PC-3 (cell line): Measurements from ENCODE around the gene PHF2. TPM values are rescaled to one million over a fixed set of nuclear protein-coding genes. Genes with fewer than 3 reads are reported as not detected.

Experiments used
- ATAC-seq: fragments of 200-7000 bp; cut with Tn5 transposase; 2 replicates; pipeline ENCODE4 v1.9.1; 2020; ENCODE audit warnings: mild to moderate bottlenecking, moderate library complexity
- BruUV-seq: library from RNA; stranded (reverse); fragments of 400-500 nt; replicated peaks from 2 replicates; lab custom pipeline; 2021; lab: Mats Ljungman, UMichigan
- CTCF ChIA-PET: fragments of 300-600 bp; sonication (Branson Sonifier 250); formaldehyde crosslinking; loops from one replicate; lab custom pipeline; 2022; ENCODE audit warnings: antibody characterized with exemption; lab: Charles Lee
- POLR2A ChIA-PET: fragments of 300-600 bp; sonication (Branson Sonifier 250); formaldehyde crosslinking; loops from one replicate; lab custom pipeline; 2022; ENCODE audit warnings: antibody characterized with exemption; ENCODE audit not compliant: unreplicated experiment; lab: Charles Lee
- DNase-seq: peaks from one replicate; pipeline ENCODE4 v3.0.0-alpha.2; 2015
- H2AFZ ChIP-seq: fragments of 300-600 bp; sonication (generic); 2 replicates; pipeline ENCODE4 v1.6.0; 2016; ENCODE audit warnings: antibody characterized with exemption, low read length
- H3F3A ChIP-seq: fragments of 300-600 bp; sonication (generic); one replicate; pipeline ENCODE4 v1.6.0; 2017; ENCODE audit warnings: antibody characterized with exemption, low read length, control low read depth, mild to moderate bottlenecking; ENCODE audit not compliant: unreplicated experiment
- H3K27ac ChIP-seq: fragments of 300-600 bp; sonication (generic); 2 replicates; pipeline ENCODE4 v1.5.1; 2016; ENCODE audit warnings: mild to moderate bottlenecking, low read length
- H3K27me3 ChIP-seq: fragments of 300-600 bp; sonication (generic); 2 replicates; pipeline ENCODE4 v1.6.1; 2016; ENCODE audit warnings: low read length, mixed read lengths
- H3K36me3 ChIP-seq: fragments of 300-600 bp; sonication (generic); 2 replicates; pipeline ENCODE4 v1.6.1; 2016; ENCODE audit warnings: low read depth, mixed run types, low read length, mixed read lengths
- H3K4me1 ChIP-seq: fragments of 300-600 bp; sonication (generic); 2 replicates; pipeline ENCODE4 v1.5.1; 2016; ENCODE audit warnings: low read length; ENCODE audit not compliant: insufficient read depth
- H3K4me2 ChIP-seq: fragments of 300-600 bp; sonication (generic); 2 replicates; pipeline ENCODE4 v1.6.0; 2016; ENCODE audit warnings: low read length
- H3K4me3 ChIP-seq: fragments of 300-600 bp; sonication (generic); 2 replicates; pipeline ENCODE4 v1.5.1; 2016; ENCODE audit warnings: mild to moderate bottlenecking, low read length, mixed read lengths
- H3K79me2 ChIP-seq: fragments of 300-600 bp; sonication (generic); 2 replicates; pipeline ENCODE4 v1.6.1; 2017; ENCODE audit warnings: low read length, mixed read lengths
- H3K9ac ChIP-seq: fragments of 300-600 bp; sonication (generic); 2 replicates; pipeline ENCODE4 v1.6.0; 2016; ENCODE audit warnings: mild to moderate bottlenecking, low read length
- H3K9me2 ChIP-seq: fragments of 300-600 bp; sonication (generic); replicated peaks from 2 replicates; pipeline ENCODE4 v1.6.1; 2016; ENCODE audit warnings: mixed run types, low read length, mixed read lengths
- H3K9me3 ChIP-seq: fragments of 300-600 bp; sonication (generic); 2 replicates; pipeline ENCODE4 v1.6.1; 2016; ENCODE audit warnings: low read length, mixed read lengths
- H4K20me1 ChIP-seq: fragments of 300-600 bp; sonication (generic); 2 replicates; pipeline ENCODE4 v1.6.1; 2016; ENCODE audit warnings: low read length, mixed read lengths
- CTCF ChIP-seq: fragments of 300-600 bp; sonication (generic); conservative IDR thresholded peaks from 2 replicates; pipeline ENCODE4 v1.5.1; 2017; ENCODE audit warnings: antibody characterized with exemption, low read depth, mild to moderate bottlenecking, low read length
- EZH2 ChIP-seq: fragments of 300-600 bp; sonication (generic); IDR thresholded peaks from one replicate; pipeline ENCODE4 v1.6.1; 2017; ENCODE audit warnings: antibody characterized with exemption, mild to moderate bottlenecking, low read length; ENCODE audit not compliant: unreplicated experiment
- EZH2phosphoT487 ChIP-seq: fragments of 300-600 bp; sonication (generic); IDR thresholded peaks from 2 replicates; pipeline ENCODE4 v1.6.1; 2018; ENCODE audit warnings: mild to moderate bottlenecking, antibody characterized with exemption, low read length, borderline replicate concordance
- intact Hi-C: fragments of 100-400 bp; cut with micrococcal nuclease; formaldehyde crosslinking; loops from 2 replicates; pipeline ENCODE4 v1.9.0; 2023
- total RNA-seq: library from RNA; depleted of rRNA; stranded (reverse); fragments of >200 nt; gene quantifications from 2 replicates; pipeline ENCODE4 v1.2.3, GENCODE V29; 2014

Gene PHF2
- total RNA-seq, 1 experiment from 2014 or later: 10.6 TPM

GRCh38 chr9:93684806-93685543 lies 108.6 kb downstream of the PHF2 start:
- TF ChIP-seq EZH2phosphoT487 (no peak), CTCF (peak; percentile 53)
- Histone ChIP-seq H2AFZ (peak overlapping the region; percentile 63), H3K27ac (no peak overlapping the region), H3K79me2 (no peaks in the 10 kb centered on the region), H3K9me2 (no peaks in the 10 kb centered on the region), H3K9me3 (no peaks in the 10 kb centered on the region), H4K20me1 (no peaks in the 10 kb centered on the region), H3K36me3 (no peaks in the 10 kb centered on the region), H3K4me1 (0 out of 2 replicates have a peak, but pooled peaks cover 4% of the 10 kb centered on the region), H3K27me3 (no peaks in the 10 kb centered on the region), H3K9ac (no peak overlapping the region), H3F3A (no peaks in the 10 kb centered on the region), H3K4me3 (no peak overlapping the region), H3K4me2 (no peak overlapping the region; the same call in 1 of the 2 replicates)
- DNase-seq (peak; percentile 52), ATAC-seq (peak; percentile 73)
- intact Hi-C loops: no loop called here
- CTCF ChIA-PET: interaction anchor here (1.0 kb wide), 1 partner anchor 224 kb away, joined by 3 read pairs; no protein-coding TSS in a partner anchor
- BruUV-seq: no TSS peak
- POLR2A ChIA-PET: no interaction called here

- H3K4me3 ChIP-seq: no peak overlapping the region
- H3F3A ChIP-seq: no peaks in the 10 kb centered on the region
- POLR2A ChIA-PET: no interaction called here
- TF ChIP-seq EZH2: no peak
- TF ChIP-seq EZH2phosphoT487: no peak
- TF ChIP-seq CTCF: no peak
- no peaks in the 10 kb centered on the region for H3K79me2 ChIP-seq
- no peaks in the 10 kb centered on the region for H3K36me3 ChIP-seq
- H4K20me1 ChIP-seq: no peaks in the 10 kb centered on the region
- 0 out of 2 replicates have a peak, but pooled peaks cover 4% of the 10 kb centered on the region for H3K4me1 ChIP-seq
- no peak for ATAC-seq
- no peak overlapping the region for H3K9ac ChIP-seq
- no peak overlapping the region for H3K4me2 ChIP-seq
- no peak for DNase-seq
- H3K9me2 ChIP-seq: no peaks in the 10 kb centered on the region
- no peaks in the 10 kb centered on the region for H3K9me3 ChIP-seq
- CTCF ChIA-PET: no interaction called here
- intact Hi-C loops: no loop called here
- no TSS peak for BruUV-seq
- no peak overlapping the region for H3K27ac ChIP-seq
- no peak overlapping the region for H2AFZ ChIP-seq
- no peaks in the 10 kb centered on the region for H3K27me3 ChIP-seq
Observed at GRCh38 chr9:93686127-93686879, 109.9 kb downstream of the PHF2 start.

- ATAC-seq (no peak), DNase-seq (no peak)
- H3K9me2 ChIP-seq: no peaks in the 10 kb centered on the region
- no peak overlapping the region for H2AFZ ChIP-seq
- H3K4me1 ChIP-seq: 0 out of 2 replicates have a peak, but pooled peaks cover 4% of the 10 kb centered on the region
- TF ChIP-seq EZH2 (no peak), CTCF (no peak), EZH2phosphoT487 (no peak)
- no TSS peak for BruUV-seq
- H4K20me1 ChIP-seq: no peaks in the 10 kb centered on the region
- no peak overlapping the region for H3K4me2 ChIP-seq
- ChIA-PET CTCF (no interaction called here), POLR2A (no interaction called here)
- H3F3A ChIP-seq: no peaks in the 10 kb centered on the region
- no peak overlapping the region for H3K27ac ChIP-seq
- no peaks in the 10 kb centered on the region for H3K36me3 ChIP-seq
- H3K9ac ChIP-seq: no peak overlapping the region
- no peak overlapping the region for H3K4me3 ChIP-seq
- H3K27me3 ChIP-seq: peaks cover 1% of the 10 kb centered on the region; the same call in 1 of the 2 replicates
- no peaks in the 10 kb centered on the region for H3K9me3 ChIP-seq
- intact Hi-C loops: no loop called here
- H3K79me2 ChIP-seq: no peaks in the 10 kb centered on the region
Observed at GRCh38 chr9:93686880-93687236, 110.5 kb downstream of the PHF2 start.
